IPS-18c (cell line): Measurements from ENCODE around the gene DLST.

Experiments used
- H3K4me3 ChIP-seq: 2 replicates; pipeline ENCODE4 v1.7.0; 2013; ENCODE audit warnings: low read depth, mild to moderate bottlenecking, low read length, moderate library complexity; ENCODE audit not compliant: insufficient read depth
- H3K9me3 ChIP-seq: one replicate; pipeline ENCODE4 v1.6.1; 2013; ENCODE audit warnings: mild to moderate bottlenecking, low read length, moderate library complexity; ENCODE audit not compliant: control insufficient read depth, insufficient read depth

The DLST gene

DNA sequence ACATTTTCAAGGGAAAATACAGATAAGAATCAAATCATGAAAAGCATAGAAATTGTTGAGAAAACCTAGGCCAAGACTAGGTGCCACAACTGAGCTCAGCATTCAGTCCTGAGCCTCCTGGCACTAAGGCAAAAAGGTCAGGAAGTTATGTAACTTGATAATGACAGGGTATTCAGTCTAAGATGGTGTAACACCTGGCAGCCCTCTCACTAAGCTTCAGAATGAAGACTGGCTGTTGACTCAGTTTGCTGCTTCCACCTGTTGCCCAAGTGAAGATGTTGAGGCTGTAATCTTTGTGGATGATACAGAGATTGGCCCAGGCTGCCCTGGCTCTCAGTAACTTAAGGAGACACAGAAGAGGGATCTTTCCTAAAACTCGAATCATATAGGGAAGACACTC lies 25.4 kb upstream of the DLST start:
- Histone ChIP-seq H3K9me3 (no peaks in the 10 kb centered on the region), H3K4me3 (no peak overlapping the region)

GRCh38 chr14:74858022-74858421 lies 23.7 kb upstream of the DLST start:
- no peak overlapping the region for H3K4me3 ChIP-seq
- no peaks in the 10 kb centered on the region for H3K9me3 ChIP-seq

- no peak overlapping the region for H3K4me3 ChIP-seq
- no peaks in the 10 kb centered on the region for H3K9me3 ChIP-seq
Observed at GRCh38 chr14:74859757-74860552, 21.8 kb upstream of the DLST start.

DNA sequence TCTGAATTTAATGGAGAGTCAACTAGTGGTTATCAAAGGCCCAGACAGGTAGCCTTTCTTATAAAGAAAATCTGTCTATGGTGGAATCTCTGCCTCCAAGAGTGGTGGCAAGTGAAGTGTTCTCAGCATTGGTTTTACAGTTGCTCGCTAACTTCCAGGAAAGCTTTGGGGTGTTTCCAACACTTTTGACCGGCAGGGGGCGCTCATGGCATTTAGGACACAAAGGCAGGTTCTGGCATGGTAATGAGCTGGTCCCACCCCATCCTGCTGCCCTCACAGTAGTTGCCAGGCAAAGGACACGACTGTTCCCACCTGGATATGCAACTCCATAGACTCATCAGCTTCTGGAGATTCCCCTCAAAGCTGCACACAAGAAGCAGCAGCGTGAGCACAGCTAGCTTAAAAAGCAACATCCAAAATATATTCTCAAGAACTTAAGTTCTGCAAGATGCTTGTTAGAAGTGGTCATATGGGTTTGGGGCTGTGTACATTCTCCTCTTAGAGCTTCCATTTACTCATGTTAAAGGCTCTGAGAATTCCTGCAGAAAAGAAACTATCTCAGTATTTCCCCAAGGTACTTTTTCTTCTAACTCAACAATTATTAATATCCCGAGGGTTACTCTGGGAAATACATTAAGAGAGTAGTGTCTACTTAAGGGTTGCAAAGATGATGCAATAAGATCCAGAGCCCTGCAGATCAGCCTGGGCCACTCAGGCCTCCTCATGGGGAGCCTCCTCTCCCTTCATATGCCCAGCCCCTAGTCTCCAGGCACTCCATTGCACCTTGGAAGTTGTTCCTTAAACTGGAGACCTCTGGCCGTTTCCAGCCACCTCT lies 20.6 kb upstream of the DLST start:
- H3K4me3 ChIP-seq: no peak overlapping the region
- no peaks in the 10 kb centered on the region for H3K9me3 ChIP-seq

DNA sequence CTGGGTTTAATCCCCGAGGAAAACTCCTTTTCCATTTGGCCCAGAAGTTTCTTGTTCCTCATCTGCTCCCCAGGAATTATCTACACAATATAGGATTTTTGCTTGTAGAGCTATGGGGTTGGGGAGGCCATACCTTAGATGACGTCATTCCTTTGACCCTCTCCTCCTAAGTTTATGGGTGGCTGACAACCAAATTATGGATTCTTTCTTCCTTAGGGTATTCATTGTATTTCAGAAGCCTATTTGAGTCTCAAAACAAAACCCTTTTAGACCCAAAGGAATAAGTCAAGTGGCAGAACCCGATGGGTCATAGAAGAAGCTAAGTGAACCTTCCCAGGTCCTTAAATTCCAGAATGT lies 20.0 kb upstream of the DLST start:
- H3K4me3 ChIP-seq: no peak overlapping the region

GRCh38 chr14:74863274-74863673 lies 18.4 kb upstream of the DLST start:
- H3K9me3 ChIP-seq: no peaks in the 10 kb centered on the region
- H3K4me3 ChIP-seq: no peak overlapping the region

More for the DNA sequence above, 20.0 kb upstream of the DLST start:
- H3K9me3 ChIP-seq: no peaks in the 10 kb centered on the region

DNA sequence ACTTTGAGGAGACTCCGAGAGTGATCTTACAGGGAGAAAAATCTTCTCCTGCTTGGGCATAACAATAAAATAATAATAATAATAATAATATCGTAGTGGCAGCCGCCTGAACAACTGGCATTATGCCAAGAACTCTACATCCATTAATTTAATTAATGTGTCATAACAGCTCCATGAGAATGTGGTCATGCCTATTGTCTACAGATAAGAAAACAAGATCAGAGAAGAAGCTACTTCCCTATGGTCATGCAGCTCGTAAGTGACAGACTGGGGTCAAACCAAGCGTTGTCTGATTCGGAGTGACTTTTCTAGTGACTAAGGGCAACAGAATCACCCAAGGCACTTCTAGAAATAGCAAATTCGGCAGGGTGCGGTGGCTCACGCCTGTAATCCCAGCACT lies 17.5 kb upstream of the DLST start:
- Histone ChIP-seq H3K9me3 (no peaks in the 10 kb centered on the region), H3K4me3 (no peak overlapping the region)

DNA sequence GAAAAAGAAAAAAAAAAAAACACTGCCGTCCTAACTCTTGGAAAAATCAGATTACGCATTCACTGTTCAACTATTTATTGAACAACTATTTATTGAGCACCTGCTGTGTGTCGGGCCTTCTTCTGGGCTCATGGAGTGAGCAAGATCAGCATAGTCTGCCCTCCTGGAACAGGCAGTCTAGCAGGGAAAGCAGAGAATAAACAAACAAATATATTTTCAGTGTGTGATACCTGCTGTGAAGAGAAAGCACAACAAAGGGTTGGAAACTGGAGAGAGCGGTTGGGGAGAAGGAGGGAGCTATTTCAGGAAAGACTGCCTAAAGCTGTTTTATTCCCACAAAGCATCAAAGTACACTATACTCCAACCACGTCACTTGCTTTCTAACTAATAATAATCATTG lies 16.6 kb upstream of the DLST start:
- Histone ChIP-seq H3K9me3 (no peaks in the 10 kb centered on the region), H3K4me3 (no peak overlapping the region)

DNA sequence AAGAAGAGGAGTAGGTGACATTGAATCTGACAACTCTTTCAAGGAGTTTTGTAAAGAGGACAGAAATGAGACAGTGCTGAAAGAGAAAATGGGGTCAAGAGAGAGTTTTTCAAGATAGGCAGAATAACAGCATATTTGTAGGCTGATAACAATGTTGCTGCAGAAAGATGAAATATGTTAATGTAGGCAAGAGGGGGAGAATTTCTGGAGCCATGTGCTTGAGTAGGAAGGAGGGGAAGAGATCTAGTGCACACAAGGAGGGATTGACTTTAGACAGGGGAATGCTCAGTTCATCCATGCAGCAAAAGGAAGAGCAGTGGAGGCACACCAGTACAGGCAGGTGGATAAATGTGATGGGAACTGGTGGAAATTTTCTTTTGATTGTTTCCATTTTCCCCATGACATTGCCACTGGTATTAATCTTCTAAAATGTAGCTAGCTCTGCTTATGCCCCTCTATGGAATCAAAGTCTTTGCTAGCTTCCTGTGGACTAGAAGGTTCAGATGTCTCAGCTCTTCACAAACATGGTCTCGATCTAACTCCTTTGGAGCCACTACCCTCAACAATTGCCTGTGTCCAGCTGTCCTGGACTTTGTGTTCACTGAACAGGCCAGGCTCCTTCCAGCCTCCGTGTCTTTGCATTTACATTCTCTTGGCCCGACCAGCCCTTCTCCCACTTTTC lies 14.9 kb upstream of the DLST start:
- Histone ChIP-seq H3K4me3 (no peak overlapping the region), H3K9me3 (no peaks in the 10 kb centered on the region)

- Histone ChIP-seq H3K4me3 (no peak overlapping the region), H3K9me3 (no peaks in the 10 kb centered on the region)
Observed at GRCh38 chr14:74867673-74868072, 14.0 kb upstream of the DLST start.

GRCh38 chr14:74868739-74869138 lies 13.0 kb upstream of the DLST start:
- Histone ChIP-seq H3K4me3 (no peak overlapping the region), H3K9me3 (no peaks in the 10 kb centered on the region)

DNA sequence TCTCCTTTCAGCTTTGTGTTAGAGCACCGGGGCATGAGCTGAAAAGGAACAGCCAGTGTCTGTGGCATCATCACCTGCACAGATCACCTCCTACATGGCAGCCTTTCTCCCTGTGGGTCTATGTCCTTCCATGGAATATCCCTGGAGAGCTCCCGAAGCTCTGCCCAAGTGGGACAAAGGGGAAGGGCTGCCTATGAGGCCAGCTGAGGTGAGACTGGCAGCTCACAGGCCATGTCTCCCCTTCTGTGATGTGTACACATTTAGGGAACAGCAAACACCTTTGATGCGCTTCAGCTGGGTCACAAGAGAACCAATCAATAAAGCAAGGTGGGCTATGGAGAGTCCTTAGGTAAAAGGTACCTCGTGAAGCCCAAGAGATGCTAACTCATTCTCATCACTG lies 9.9 kb upstream of the DLST start:
- H3K9me3 ChIP-seq: no peaks in the 10 kb centered on the region
- H3K4me3 ChIP-seq: no peak overlapping the region

GRCh38 chr14:74875204-74875603 lies 6.5 kb upstream of the DLST start:
- H3K4me3 ChIP-seq: no peak overlapping the region
- H3K9me3 ChIP-seq: no peaks in the 10 kb centered on the region

- H3K4me3 ChIP-seq: no peak within 1 kb of the TSS
- no peaks in the 10 kb centered on the region for H3K9me3 ChIP-seq
Observed at GRCh38 chr14:74875941-74876913, 5.5 kb upstream of the DLST start, which contains the start of gene PROX2. TSS of gene PROX2 (minus strand) at chr14:74876145. CDS start at chr14:74863834, 12,311 bp downstream.

DNA sequence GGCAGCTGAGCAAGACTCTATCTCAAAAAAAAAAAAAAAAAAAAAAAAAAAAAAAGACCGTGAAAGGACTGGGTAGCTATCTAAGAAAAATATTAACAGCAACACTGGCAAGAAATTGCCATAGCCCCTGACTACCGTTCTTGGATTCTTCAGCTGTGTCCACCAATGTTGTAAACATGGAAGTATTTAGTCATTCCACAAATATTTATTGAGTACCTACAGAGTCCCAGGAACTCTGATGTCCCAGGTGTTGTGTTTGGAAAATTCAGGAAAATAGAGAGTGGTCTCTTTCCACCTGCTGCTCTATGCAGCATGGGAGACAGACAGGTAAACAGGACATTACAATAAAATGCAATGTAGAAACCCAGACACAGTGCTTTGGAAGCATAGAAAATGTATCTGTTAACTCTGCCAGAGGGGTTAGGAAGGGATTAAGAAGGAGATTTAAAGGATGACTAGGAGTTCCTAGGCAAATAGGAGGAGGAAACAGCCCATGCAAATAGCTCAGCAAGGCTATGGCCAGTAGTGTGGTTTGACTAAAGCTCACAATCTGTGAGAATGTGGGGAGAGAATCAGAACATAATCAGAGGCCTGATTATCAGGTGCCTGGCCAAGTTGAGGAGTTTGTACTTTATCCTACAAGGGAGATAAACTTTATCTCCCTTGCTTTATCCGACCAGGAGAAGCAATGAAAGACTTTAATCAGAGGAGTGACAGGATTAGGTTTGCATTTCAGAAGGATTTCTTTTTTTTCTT lies 2.1 kb upstream of the DLST start:
- no peak overlapping the region for H3K4me3 ChIP-seq
- no peaks in the 10 kb centered on the region for H3K9me3 ChIP-seq
